ENCODE measurements around the gene JAKMIP1.

Gene JAKMIP1

GRCh38 chr4:6065166-6065565 is 135.2 kb downstream of the JAKMIP1 start:
- no peak for DNase-seq (ENCODE audit: low read depth)

DNA sequence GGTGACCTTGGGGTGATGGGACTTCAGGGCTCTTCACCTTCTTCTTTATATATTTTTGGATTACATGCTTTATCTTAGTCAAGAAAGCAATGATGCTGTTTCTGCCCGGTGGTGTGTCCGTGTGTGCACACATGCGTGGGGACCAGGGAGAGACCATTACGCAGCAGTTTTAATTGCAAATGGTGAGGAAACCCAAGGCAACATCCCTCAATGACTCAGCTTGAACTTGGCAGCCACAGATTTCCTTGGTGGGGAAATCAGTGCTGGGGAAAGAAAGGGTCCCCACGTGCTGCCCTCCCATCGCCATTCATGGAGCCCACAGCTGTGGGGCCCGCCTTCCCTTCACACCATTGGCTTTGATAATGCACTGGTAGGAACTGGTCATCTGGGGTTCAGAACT is 136.0 kb downstream of the JAKMIP1 start:
- DNase-seq (ENCODE audit: low read depth): no peak

- no peak for DNase-seq (ENCODE audit: low read depth)
Measured at GRCh38 chr4:6063684-6064083, 136.7 kb downstream of the JAKMIP1 start.

- DNase-seq (ENCODE audit: low read depth): no peak
Measured at GRCh38 chr4:6062133-6062532, 138.2 kb downstream of the JAKMIP1 start.

GRCh38 chr4:6059375-6059805 is 141.0 kb downstream of the JAKMIP1 start:
- no peak for DNase-seq (ENCODE audit: low read depth)

- no peak for DNase-seq (ENCODE audit: low read depth)
Measured at GRCh38 chr4:6058531-6059374, 141.6 kb downstream of the JAKMIP1 start.

DNA sequence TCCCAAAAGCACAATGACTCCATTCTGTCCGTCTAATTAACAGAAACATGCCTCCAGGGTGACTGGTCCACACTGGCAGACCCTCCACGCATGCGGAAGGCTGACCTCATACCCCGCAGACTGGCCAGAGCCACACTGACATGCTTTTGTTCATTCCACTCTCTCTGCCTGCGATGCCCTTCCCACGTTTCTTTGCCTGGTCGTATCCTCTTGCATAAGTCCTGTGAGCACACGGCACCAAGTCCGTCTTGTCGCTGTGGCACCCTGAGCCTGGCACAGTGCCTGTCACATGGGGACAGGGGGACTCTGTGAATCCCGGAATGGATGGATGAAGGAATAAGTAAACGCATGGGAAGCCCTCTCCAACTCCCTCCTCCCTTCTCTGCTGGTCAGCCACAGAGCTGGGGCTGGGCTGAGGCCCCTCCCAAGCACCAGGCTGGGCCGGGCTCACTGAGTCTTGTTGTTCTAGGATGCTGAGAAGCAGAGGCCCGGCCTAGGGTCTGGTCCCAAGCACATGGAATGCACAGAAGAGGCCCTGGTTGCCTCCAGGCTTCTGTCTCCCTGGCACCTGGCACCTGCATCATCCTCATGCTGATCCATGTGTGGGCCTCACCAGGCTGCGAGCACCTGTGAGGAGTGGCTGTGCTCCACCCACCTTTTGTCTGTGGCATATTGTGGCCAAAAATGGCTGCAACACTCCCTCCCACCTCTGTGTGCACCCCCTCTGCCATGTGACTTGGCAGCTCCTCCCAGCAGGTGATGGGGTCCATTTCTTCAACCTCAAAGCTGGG is 143.2 kb downstream of the JAKMIP1 start:
- DNase-seq (ENCODE audit: low read depth): no peak

GRCh38 chr4:6055436-6055835 is 144.9 kb downstream of the JAKMIP1 start:
- DNase-seq (ENCODE audit: low read depth): no peak

DNA sequence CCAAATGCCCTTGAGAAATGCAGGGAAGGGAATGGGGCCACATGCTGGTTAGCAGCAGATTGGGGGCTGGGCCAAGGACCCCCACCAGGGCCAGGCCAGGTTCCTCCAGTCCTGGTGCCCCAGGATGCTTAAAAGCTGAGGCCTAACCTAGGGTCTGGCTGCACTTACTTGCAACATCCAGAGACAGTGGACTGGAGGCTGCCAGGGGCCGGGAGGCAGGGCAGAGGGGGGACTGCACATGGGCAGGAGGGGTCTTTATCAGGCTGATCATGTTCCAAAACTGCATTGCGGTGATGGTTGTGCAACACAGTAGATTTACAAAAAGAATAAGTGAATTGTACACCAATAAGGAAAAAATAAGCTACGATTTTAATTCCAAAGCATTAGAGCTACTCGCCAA is 145.3 kb downstream of the JAKMIP1 start:
- no peak for DNase-seq (ENCODE audit: low read depth)

- no peak for DNase-seq (ENCODE audit: low read depth)
Measured at GRCh38 chr4:6054162-6054922, 146.0 kb downstream of the JAKMIP1 start.

GRCh38 chr4:6052679-6053078 is 147.7 kb downstream of the JAKMIP1 start:
- no peak for DNase-seq (ENCODE audit: low read depth)

GRCh38 chr4:6050551-6050950 is 149.8 kb downstream of the JAKMIP1 start:
- DNase-seq (ENCODE audit: low read depth): no peak

DNA sequence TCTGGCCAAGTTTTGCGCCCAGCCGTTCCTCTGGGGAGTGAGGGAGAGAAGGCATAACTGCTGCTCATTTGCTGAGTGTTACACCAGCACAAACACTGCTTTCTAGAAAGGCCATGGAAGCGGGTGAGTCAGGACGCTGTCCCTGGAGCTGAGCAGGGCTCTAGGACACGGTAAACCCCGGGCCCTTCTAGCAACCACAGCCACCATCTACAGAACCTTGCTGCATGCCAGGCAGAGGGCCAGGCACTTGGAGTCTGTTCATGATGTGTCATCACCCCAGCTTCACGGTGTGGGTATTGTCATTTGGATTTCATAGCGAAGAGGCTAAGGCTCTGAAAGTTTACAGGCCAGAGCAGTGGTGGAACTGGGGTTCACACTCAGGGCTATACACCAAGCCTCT is 150.4 kb downstream of the JAKMIP1 start:
- DNase-seq (ENCODE audit: low read depth): no peak

DNA sequence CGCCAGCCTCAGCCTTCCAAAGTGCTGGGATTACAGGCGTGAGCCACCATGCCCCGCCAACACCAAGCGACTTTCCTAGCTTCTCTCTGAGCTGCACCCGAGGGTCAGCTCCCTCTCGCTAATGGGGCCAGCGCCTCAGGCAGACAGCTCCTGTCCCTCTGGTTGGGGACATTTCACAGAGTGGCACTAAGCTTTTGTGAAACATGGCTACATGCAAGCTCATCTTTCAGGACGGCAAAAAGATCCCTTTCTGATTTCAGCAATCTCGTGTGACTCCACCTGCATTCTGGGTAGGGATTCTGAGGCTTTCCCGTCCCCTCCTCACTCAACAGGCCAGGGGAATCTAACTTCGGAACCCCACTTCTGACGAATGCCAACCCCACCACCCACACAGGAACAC is 151.1 kb downstream of the JAKMIP1 start:
- no peak for DNase-seq (ENCODE audit: low read depth)

DNA sequence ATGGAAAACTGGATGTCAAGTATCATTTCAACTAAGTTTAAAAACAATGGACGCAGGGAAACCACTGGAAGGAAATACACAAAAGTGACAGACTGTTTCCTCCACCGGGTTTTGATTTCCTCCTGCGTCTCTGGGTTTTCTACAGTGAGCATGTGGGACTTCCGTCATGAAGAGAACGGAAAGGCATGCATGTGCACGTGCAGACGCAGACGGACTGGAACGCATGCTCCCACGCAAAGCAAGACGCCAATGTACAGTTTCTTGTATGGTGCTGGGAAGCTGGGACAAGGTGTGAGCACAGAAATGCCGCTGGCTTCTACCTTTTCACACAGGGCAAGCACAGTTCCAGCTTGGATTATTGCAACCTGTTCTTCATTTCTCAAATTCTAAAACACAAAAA is 151.8 kb downstream of the JAKMIP1 start:
- DNase-seq (ENCODE audit: low read depth): no peak

DNA sequence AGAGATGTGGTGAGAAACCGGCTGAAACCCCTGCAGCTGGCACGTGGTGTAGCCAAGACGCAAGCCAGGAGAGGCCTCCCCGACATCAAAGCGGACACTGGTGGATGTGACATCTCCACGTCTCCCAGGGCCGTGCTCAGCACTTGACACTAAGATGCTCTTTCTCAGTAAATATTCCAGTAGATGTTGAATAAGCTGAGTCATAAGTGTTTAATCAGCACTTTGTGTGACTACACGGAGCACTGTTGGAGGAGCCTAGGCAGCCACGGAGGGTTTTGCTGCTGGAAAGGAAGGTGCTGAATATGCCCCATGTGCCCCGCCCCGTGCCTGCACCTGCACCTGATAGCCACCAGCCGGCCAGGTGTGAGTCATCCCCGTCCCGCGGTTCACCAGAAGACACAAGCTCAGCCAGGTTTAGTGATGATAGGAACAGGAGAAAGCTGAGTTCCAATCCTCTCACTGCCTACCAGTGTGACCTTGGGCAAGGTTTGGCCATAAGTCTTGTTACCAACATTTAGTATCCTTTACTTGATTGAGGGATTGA is 153.1 kb downstream of the JAKMIP1 start:
- no peak for DNase-seq (ENCODE audit: low read depth)

DNA sequence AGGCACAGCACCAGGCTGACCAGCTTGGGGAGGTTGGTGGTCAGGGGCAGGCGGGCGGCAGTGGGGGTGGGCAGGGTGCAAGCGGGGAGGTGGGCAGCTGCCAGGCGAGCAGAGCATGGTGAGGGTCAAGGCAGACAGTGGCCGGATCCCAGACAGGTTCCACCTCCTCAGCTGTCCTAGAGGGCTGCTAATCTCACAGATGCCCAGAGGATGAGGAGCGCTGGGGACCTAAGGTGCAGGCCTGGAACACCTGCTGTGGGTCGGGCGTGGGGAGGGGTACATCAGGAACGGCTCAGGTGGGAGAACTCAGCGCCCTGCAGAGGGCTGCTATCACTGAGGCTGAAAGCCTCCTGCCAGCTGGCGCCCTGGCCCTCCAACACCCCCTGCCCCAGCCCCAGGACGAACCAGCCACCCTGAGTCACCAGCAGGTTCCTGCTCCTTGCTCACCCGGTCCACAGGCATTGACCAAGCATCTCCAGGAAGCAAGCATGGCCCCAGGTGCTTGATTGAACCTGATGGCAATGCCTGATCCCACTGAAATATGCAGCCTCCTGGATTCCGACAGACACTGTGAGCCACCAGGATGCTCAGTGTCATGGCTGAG is 153.7 kb downstream of the JAKMIP1 start:
- DNase-seq (ENCODE audit: low read depth): no peak

DNA sequence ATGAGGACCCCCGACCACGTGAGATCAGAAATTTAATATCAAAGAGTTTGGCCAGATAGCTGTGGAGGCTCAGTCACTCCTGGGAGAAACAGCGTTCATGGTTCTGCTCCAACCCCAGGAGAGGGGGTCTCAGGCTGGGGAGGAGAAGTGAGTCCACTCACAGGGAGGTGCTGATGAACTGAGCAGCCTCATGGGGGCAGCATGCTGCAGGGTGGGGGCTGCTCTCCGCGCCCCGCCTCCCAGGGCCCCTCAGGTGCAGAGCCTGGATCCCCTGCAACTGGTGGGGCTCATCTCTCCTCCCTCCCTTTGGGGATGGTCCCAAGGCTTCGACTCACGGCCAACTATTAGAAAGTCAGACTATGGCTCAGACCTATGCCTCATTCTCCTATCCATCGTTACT is 155.5 kb downstream of the JAKMIP1 start:
- DNase-seq (ENCODE audit: low read depth): no peak

GRCh38 chr4:6044276-6044675 is 156.1 kb downstream of the JAKMIP1 start:
- DNase-seq (ENCODE audit: low read depth): no peak

DNA sequence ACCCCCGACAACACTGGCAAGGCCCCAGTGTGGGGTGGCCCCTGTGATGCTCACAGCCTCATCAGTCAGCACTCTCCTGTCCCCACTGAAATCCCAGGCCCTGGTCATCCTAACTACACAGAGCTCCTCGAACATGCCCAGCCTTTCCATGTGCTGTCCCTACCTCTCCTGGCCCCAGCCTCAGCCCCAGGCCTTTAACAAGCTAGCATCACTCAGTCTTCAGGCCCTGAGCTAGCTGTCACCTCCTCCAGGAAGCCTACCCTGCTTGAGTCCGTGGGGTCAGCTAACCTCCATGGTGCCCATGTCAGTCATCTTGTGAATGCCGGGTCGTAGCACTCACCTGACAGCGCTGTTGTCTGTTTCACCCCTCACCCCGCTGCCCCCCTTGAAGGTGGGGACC is 156.5 kb downstream of the JAKMIP1 start:
- no peak for DNase-seq (ENCODE audit: low read depth)

GRCh38 chr4:6043188-6043587 is 157.2 kb downstream of the JAKMIP1 start:
- no peak for DNase-seq (ENCODE audit: low read depth)

Measured in stimulated activated CD8-positive, alpha-beta memory T cell treated with anti-CD3 and anti-CD28 coated beads, Interleukin-7, amount 100 ng/mL, for 24 hours (primary cell).